ENCODE measurements around the gene ATP8B4.
"Not testable (repeated sequence)": the region's sequence is repeated elsewhere in the genome, so short reads cannot be mapped to it uniquely, and the experiment has no call there.

Gene ATP8B4

GRCh38 chr15:50119063-50120040 lies at the start of gene ATP8B4:
Gene ATP8B4 (minus strand): TSS chr15:50119233. CDS start chr15:50106966, 12,267 bp downstream.
- no peak for DNase-seq

- no peak for DNase-seq
Observed at GRCh38 chr15:50168379-50168778, 49.3 kb upstream of the ATP8B4 start.

GRCh38 chr15:50167110-50167509 lies 48.1 kb upstream of the ATP8B4 start:
- no peak for DNase-seq

GRCh38 chr15:50166216-50166615 lies 47.2 kb upstream of the ATP8B4 start:
- DNase-seq: peak; percentile 87

GRCh38 chr15:50164458-50164857 lies 45.4 kb upstream of the ATP8B4 start:
- DNase-seq: no peak

- DNase-seq: no peak
Observed at GRCh38 chr15:50163719-50164410, 44.8 kb upstream of the ATP8B4 start.

- no peak for DNase-seq
Observed at GRCh38 chr15:50162969-50163718, 44.1 kb upstream of the ATP8B4 start.

- DNase-seq: not testable (repeated sequence)
Observed at GRCh38 chr15:50158236-50158635, 39.2 kb upstream of the ATP8B4 start.

- no peak for DNase-seq
Observed at GRCh38 chr15:50151476-50151875, 32.4 kb upstream of the ATP8B4 start.

GRCh38 chr15:50150851-50151250 lies 31.8 kb upstream of the ATP8B4 start:
- no peak for DNase-seq

- no peak for DNase-seq
Observed at GRCh38 chr15:50150349-50150748, 31.3 kb upstream of the ATP8B4 start.

- DNase-seq: no peak
Observed at GRCh38 chr15:50149090-50149489, 30.1 kb upstream of the ATP8B4 start.

- peak; percentile 58 for DNase-seq
Observed at GRCh38 chr15:50148362-50148963, 29.4 kb upstream of the ATP8B4 start.

- no peak for DNase-seq
Observed at GRCh38 chr15:50146632-50147031, 27.6 kb upstream of the ATP8B4 start.

GRCh38 chr15:50145451-50145872 lies 26.4 kb upstream of the ATP8B4 start:
- DNase-seq: peak; percentile 75

GRCh38 chr15:50144341-50145120 lies 25.5 kb upstream of the ATP8B4 start:
- DNase-seq: no peak

- no peak for DNase-seq
Observed at GRCh38 chr15:50143255-50143860, 24.3 kb upstream of the ATP8B4 start.

- no peak for DNase-seq
Observed at GRCh38 chr15:50141856-50142255, 22.8 kb upstream of the ATP8B4 start.

GRCh38 chr15:50140983-50141382 lies 21.9 kb upstream of the ATP8B4 start:
- no peak for DNase-seq

- no peak for DNase-seq
Observed at GRCh38 chr15:50140098-50140497, 21.1 kb upstream of the ATP8B4 start.

- peak; percentile 36 for DNase-seq
Observed at GRCh38 chr15:50138391-50138790, 19.4 kb upstream of the ATP8B4 start.

Data from HCEC 1CT (cell line).